GM19452 (cell line): Measurements from ENCODE around the gene RIMS1.
"Not testable (repeated sequence)": the region's sequence is repeated elsewhere in the genome, so short reads cannot be mapped to it uniquely, and the experiment has no call there.

Experiments
- ATAC-seq: cut with Tn5 transposase; IDR thresholded peaks from one replicate; pipeline ENCODE4 v1.9.1; 2021; ENCODE audit not compliant: unreplicated experiment

RIMS1 gene

GRCh38 chr6:71982389-71982788, 96.0 kb downstream of the RIMS1 start:
- peak; percentile 84 for ATAC-seq

DNA sequence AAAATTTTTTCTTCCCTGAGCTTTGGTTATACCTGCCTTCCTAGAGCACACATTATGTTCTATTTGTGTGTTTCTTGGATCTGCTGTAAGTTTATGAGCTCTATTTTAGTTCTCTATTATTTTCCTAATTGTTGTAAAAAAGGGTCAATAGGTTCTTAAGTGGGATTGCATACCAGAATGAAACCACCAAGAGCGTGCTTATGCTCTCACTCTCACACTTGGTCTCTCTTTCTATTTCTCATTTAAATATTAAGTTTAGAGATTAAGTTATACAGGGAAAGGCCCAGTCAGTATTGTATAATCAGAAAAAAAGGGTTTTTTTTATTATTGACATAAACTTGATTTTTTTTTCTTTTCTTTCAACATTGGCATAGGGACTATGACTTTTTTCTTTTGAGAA, 96.8 kb downstream of the RIMS1 start:
- no peak for ATAC-seq

GRCh38 chr6:71994705-71995271, 108.4 kb downstream of the RIMS1 start:
- no peak for ATAC-seq

- ATAC-seq: no peak
Measured at GRCh38 chr6:71997341-71997740, 111.0 kb downstream of the RIMS1 start.

- ATAC-seq: no peak
Measured at GRCh38 chr6:72002415-72002814, 116.1 kb downstream of the RIMS1 start.

GRCh38 chr6:72006591-72006990, 120.2 kb downstream of the RIMS1 start:
- ATAC-seq: not testable (repeated sequence)

- ATAC-seq: no peak
Measured at GRCh38 chr6:72022830-72023229, 136.5 kb downstream of the RIMS1 start.

GRCh38 chr6:72031471-72031870, 145.1 kb downstream of the RIMS1 start:
- ATAC-seq: no peak

DNA sequence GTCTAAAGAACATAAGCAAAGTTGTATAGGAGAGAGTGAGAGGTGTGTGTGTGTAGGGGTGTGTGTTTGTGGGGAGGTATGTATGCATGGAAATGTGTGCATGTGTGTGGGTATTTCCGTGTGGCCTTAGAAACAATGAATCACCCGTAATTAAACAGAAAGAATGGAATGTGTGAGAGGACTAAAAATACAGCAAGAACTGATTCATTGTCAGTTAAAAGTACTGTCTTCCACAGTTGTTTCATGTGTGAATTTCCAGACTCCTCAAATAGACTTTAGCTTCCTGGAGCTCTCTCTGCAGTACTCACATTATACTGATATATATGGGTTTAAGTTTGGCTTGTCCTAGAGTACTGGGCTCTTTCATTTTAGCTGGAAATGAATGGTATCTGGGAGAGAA, 145.7 kb downstream of the RIMS1 start:
- ATAC-seq: no peak

GRCh38 chr6:72035486-72035885, 149.1 kb downstream of the RIMS1 start:
- ATAC-seq: no peak

- ATAC-seq: no peak
Measured at GRCh38 chr6:72035966-72036365, 149.6 kb downstream of the RIMS1 start.

GRCh38 chr6:72037006-72037405, 150.7 kb downstream of the RIMS1 start:
- ATAC-seq: no peak

DNA sequence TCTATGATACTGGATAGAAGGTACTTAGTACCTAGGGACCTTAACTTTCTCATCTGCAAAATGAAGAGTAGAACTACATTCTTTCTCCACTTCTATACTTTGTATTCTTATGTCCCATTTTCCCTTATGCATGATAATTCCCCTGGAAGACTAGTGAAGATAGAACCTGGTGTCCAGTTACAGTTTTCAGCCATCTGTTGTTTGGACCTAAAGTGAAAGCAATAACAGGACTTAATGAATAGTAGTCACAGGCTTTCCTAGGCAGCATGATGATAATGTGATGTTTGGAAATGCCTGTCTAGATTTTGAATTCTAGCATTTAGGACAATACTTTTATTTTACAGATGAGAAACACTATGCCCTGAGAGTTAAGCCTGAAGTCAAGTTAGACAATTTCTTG, 153.8 kb downstream of the RIMS1 start:
- ATAC-seq: no peak

DNA sequence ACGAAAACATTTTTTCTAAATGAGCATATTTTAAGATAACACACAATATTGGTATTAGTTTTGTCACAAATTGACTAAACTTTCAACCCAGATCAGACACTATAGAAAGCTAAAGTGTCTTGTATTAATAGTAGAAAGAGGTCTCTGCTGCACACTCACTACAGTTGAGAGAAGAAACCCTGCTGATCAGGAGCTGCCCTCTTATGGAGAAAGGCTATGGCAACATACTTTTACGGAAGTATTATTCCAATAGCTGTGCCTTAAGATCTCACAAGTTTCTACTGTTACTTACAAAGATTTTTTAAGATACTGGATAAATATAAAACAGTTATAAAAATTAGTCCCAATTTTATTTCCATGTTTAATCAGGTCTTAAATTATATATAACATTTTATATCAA, 155.7 kb downstream of the RIMS1 start:
- ATAC-seq: no peak

DNA sequence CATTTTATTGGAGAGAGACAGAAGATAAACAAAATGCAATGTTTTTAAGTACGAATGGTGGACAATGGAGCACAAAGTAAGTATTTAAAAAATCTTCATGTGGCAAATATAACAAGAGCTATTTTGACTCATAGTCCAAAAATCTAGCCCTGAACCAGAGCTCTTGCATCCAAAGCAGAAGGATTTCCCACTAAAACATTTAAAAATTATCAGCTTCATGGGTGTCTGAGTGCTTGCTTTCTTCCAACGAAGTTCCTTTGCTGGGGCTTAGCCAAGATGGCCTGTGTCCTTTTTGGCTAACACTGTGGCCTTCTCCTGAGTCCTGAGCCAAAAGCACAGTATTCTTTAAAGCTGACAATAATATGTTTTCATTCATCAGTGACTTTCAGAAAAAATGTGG, 161.7 kb downstream of the RIMS1 start:
- ATAC-seq: no peak

DNA sequence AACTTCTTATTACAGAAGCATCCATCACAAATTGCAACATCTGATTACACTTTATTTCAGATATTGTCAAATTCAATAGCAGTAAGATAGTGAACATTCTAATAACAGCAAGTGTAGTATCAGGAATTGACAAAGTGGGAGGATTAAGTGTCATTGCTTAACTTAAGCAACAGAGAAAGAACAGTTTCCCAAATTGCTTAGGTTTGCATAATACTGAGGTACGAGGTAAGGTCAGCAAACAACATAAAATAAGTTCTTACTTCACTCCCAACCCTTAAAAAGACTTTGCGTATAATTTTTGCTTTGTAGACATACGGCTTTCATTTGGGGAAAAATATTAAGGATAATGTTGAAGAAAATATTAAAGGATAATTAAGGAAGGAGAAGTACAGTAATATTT, 163.0 kb downstream of the RIMS1 start:
- ATAC-seq: no peak

DNA sequence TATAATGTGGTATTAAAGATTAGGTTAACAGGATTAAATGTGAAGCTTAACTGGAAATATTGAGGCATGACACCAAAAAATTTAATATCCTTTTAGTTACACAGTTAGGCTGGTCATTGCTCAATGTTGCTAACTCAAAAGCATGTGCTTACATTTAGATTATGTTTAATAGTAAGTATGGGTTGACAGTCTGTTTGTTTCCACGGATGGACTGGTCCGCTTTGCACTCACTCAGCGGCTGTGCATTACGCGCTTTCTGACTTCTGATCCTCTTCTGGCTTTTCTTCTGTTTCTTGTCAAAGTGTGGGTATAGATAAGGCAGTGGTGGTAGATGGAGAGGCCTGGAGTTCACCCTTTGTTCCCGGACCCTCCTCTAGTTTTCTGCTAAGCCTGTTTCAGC, 174.9 kb downstream of the RIMS1 start:
- no peak for ATAC-seq

DNA sequence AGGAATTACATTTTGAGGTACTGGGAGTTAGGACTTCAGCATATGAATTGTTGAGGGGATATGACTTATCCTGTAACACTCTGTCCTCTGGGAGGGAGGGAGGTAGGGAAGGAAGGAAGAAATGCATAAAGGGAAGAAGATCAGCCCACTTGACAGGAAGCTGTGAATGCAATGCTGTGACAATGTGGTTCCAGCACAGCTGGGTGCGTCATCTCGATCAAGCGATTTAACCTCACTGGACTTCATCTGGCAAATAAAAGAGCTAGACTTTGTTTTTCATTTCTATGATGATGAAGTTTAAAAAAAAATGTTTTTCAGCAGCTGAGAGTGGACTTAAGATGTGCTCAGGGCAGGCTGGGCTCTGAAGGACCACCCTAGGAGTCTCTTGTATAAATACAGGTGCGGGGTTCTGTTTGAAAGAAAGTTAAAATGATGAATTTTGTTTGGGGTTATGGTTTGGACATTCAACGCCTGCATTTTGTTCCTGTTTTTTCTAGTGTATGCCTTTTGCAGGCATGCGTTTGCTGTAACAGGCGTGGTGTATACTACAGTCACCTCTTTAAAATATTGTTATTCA, 178.1 kb downstream of the RIMS1 start:
- no peak for ATAC-seq

DNA sequence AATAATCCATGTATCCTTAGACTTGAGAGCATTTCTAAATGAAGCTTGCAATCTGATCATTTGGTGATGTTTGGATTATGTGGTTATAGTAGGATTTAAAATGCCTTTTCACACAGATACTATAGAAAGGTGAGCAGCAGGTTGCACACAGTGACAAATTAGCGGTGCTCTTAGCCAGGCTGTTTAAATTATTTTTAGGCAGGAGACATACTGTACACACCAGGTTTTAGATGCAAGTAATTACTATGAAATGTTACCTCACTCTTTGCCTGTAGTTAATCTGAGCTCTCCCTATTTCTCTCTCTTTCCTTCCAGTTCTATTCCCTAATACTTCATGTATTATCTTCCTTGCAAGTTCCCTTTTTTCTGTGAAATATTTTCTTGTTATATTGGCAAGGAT, 191.7 kb downstream of the RIMS1 start:
- no peak for ATAC-seq

DNA sequence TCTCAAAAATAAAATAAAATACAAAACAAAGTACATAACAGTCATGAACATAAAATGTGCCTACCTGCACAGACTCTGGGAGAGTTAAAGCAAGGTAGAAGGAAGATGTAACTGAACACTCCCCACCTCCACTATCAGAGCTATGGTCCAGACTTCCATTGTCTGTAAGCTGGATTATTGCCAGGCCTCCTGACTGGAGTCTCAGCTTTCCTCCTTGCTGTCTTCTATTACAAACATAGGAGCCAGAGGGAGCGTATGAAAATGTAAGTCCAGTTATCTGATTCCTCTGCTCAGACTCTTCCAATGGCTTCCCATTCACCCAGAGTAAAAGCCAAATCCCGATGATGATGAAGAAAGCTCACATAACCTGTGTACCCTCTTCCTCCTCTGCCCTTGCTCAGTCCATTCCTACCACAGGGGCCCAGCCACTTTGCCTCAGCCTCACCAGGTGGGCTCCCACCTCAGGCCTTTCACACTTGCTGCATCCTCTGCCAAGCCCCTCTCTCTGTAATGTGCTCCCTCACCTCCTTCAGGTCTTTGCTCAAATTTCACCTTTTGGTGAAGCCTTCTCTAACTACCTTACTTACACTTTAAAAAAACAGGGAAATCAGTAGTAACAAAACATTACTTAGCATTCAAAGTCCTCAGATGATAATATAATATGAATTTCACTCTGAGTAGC, 194.1 kb downstream of the RIMS1 start:
- no peak for ATAC-seq

- no peak for ATAC-seq
Measured at GRCh38 chr6:72081871-72082270, 195.5 kb downstream of the RIMS1 start.

DNA sequence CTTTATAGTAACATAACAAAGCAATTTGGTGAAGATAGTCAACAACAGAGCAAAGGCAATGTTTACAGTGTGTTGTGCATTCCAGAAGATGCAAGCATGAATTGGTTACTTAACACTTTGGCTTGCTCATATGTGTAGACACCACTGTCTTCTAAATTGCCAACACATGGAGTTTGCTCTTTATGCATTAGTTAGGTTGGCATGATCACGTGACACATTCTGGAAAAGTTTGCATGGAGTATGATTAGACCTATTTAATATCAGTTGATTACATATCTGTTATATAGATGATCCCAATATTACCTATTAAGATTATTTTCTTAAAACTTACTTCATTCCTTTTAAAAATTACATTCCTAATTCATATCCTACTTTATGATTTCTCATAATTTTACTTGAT, 197.6 kb downstream of the RIMS1 start:
- no peak for ATAC-seq
